ENCODE measurements around the gene SLC16A3. TPM values are rescaled to one million over a fixed set of nuclear protein-coding genes. Genes with fewer than 3 reads are reported as not detected.

Gene SLC16A3
- total and polyA plus RNA-seq, 9 of the 15 experiments (the other 6 are each of a cell fraction or from before 2014, with no cell fraction given), result 0.11 to 5.4 (median 1.2) TPM; not detected in 2

GRCh38 chr17:82275326-82275725, 46.5 kb downstream of the SLC16A3 start:
- Histone ChIP-seq H2AFZ (ENCODE audit: low read depth, low read length) (no peak overlapping the region), H3K79me2 (ENCODE audit: control insufficient read depth, insufficient read depth, low read length) (peaks cover 32% of the 10 kb centered on the region), H3K4me1 (replicated peaks in 1 of 2; ENCODE audit: control insufficient read depth in 2 of 2, insufficient read depth in 2 of 2, low read length in 2 of 2) (peaks cover 25 to 59% of the 10 kb centered on the region in 2 experiments), H3K9me3 (replicated peaks; ENCODE audit: control insufficient read depth, insufficient read depth, low read depth, low read length) (no peaks in the 10 kb centered on the region), H3K4me2 (ENCODE audit: insufficient read depth, low read length) (peak overlapping the region; percentile 11; the same call in 1 of the 2 replicates), H3K9ac (ENCODE audit: insufficient read depth in 1 of 2, low read depth in 2 of 2, low read length in 2 of 2) (peak overlapping the region in 1 of 2 experiments; percentile 97; a peak in 2 of 4 replicates), H3K27ac (ENCODE audit: extremely low read depth, low read depth, low read length) (no peak overlapping the region), H4K20me1 (replicated peaks; ENCODE audit: control insufficient read depth, insufficient read depth, low read length) (peaks cover 20% of the 10 kb centered on the region), H3K4me3 (no peak overlapping the region), H3K9me1 (ENCODE audit: control insufficient read depth, insufficient read depth, low read length) (peaks cover 10% of the 10 kb centered on the region), H3K36me3 (ENCODE audit: control insufficient read depth, insufficient read depth, low read length) (peaks cover 22% of the 10 kb centered on the region), H3K27me3 (ENCODE audit: control insufficient read depth in 2 of 2, insufficient read depth in 2 of 2, low read length in 2 of 2) (no peaks in the 10 kb centered on the region)
- in situ Hi-C loops (cut with MboI) (no loop called here), intact Hi-C loops (cut with micrococcal nuclease) (no loop called here)
- ChIA-PET POLR2A (interaction anchor here (0.6 to 5.6 kb wide), 4 partner anchors 9 to 67 kb away, joined by 3 to 37 read pairs (median 4); no protein-coding TSS in a partner anchor), CTCF (ENCODE audit: low intra/inter-chr PET ratio) (no interaction called here)
- DNase-seq (ENCODE audit: extremely low read depth in 1 of 4, low spot score in 3 of 4) (no peak), FAIRE-seq (no peak), ATAC-seq (no peak)
- WGBS (ENCODE audit: insufficient coverage, low coverage, missing lambda C conversion rate), result 84% methylated on average over 14 of the region's 14 CpGs
- TF ChIP-seq CEBPG (CRISPR knock-in tag; IDR thresholded peaks at IDR 0.05), result no peak
- no peak for TF ChIP-seq CEBPG (tag; conservative IDR thresholded peaks at IDR 0.05 in 1 of 2, IDR thresholded peaks at IDR 0.05 in 1 of 2)
- TF ChIP-seq GTF2B (IDR thresholded peaks at IDR 0.05; ENCODE audit: extremely low read depth, insufficient read length), result no peak
- TF ChIP-seq ZBTB11 (CRISPR knock-in tag; IDR thresholded peaks at IDR 0.05), result no peak
- TF ChIP-seq SRF (CRISPR knock-in tag; IDR thresholded peaks at IDR 0.05), result no peak
- TF ChIP-seq ZNF133 (CRISPR knock-in tag; IDR thresholded peaks at IDR 0.05), result no peak
- TF ChIP-seq XRCC4 (IDR thresholded peaks at IDR 0.05; ENCODE audit: extremely low read depth, insufficient read depth, insufficient read length), result no peak
- no peak for TF ChIP-seq MAX (CRISPR knock-in tag; IDR thresholded peaks at IDR 0.05)
- TF ChIP-seq FOXA1 (IDR thresholded peaks at IDR 0.05; ENCODE audit: borderline replicate concordance), result no peak
- TSS peak; percentile 49 for BruUV-seq (replicated peaks)
